ENCODE measurements around the gene MPPED1.

Gene MPPED1, protein sequence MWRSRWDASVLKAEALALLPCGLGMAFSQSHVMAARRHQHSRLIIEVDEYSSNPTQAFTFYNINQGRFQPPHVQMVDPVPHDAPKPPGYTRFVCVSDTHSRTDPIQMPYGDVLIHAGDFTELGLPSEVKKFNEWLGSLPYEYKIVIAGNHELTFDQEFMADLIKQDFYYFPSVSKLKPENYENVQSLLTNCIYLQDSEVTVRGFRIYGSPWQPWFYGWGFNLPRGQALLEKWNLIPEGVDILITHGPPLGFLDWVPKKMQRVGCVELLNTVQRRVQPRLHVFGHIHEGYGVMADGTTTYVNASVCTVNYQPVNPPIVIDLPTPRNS

GRCh38 chr22:43411869-43412807 lies at the start of gene MPPED1:
TSS of gene MPPED1 (plus strand) at chr22:43412014. CDS start at chr22:43424986, 12,972 bp downstream.
- no peak for DNase-seq

DNA sequence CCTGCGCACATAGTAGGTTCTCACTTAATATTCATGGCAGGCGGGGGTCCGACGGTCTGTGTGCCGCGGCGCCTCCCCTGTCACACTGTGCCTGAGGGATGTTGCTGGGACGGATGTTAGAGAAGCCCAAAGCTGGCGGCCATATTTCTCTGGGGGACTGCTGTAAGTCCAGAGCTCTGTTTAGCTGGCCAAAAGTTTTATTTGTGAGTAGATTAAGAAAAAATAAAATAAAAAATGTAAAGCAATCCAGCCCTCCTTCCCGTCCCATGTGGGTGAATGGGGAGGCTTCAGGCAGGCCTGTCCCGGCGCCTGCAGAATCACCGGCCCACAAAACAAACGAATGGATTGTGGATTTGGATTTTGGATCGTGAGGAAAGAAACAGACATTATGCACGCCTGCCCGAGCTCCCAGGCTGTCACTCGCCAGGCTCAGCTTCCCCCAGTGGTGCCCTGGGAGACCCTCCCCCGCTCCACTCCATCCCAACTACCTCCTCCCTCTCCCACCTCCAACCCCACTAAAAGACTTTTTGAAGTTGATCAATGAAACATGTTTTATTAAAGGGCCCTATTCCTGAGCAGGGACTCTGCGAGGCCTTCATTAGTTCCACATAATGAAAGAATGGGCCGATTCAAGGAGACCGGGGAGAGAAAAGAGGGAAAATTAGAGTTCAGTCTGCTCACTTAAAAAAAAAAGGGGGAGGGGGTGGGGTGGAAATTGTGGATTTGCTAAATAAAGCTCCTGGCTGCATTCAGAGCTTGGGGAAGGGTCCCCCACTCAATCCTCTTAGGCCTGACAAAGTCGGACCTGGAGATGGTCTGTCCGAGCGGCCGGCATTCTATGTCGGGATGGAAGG lies 48.3 kb upstream of the MPPED1 start:
- DNase-seq = no peak

DNA sequence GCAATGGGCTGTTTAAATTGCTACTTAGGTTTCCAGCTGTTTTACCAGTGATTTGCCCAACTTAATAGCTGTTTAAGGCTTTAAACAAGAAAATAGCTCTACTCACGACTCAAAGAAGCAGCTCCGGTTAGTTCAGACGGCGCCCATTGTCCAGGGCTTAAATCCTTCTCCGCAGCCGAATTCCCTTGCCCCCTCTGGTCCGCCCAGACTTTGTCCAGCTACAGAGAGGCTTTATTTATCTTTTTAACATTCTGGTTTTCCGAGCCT lies 47.7 kb upstream of the MPPED1 start:
- no peak for DNase-seq

DNA sequence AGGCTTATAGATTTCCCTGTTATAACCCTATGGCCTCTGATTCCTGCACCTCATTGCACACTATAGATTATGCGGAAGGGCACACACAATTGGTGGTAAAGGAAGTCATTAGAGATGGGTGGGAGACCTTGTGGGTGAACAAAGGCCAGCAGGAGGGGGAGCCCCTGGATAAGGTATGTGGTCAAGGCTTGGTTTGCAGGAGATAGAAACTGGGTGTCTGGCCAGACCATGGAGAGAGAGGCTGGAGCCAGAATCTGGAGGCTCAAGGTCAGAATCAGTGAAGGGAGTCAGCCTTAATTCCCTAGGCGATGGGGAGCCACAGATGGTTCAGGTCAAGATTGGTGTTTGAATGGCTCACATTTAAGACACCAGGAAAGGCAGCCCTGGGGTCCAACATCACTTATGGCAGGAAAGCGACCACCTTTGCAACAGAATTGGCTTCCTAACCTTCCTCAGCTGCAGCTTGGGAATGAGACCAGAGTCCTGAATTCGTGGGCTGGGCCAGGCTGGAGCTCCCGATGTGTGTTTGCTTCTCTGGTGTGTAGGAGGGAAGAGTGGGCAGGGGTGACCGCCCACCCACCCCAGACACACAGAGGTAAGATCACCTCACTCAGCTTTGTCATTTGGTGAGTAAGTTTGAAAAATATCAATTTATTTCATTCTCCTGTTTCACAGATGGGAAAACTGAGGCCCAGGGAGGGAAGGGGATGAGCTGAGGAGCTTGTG lies 45.9 kb upstream of the MPPED1 start:
- no peak for DNase-seq

DNA sequence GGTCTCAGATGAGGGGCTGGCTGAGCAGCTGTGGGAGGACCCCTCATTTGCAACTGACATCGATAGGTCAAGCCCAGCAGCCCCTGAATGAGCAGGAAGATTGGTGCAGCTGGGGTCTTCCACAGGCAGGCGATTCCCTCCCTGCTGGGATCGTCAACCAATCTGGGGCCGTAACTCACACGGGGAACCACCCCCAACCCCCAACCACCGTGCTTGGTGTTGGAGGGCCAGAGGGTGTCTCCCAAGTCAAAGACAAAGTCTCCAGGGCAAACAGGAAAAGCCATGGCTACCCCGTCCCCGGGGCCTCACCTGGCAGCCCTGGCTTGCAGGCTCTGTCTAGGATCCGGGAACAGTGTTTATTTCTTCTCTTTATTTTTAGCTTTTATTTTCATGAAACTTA lies 41.8 kb upstream of the MPPED1 start:
- DNase-seq = no peak

DNA sequence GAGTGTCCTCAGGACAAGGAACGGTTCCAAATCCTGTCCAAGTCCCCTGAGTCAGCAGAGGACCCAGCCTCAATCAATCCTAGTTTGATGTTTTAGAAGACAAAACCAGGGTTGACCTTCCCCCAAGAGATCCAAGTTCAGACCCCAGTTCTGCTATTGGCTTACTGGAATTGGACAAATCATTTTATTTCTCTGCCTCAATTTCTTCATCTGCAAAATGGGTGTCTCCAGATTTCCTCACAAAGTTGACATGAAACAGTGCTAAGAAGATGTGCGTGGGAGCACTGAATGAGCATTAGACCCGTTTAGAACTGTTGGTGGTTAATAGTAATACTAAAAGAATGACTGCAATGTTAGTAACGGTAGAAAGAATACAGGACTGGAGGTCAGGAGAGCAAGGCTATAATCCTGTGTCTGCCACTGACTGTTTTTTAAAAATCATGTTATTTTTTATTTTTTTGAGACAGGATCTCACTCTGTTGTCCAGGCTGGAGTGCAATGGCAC lies 35.8 kb upstream of the MPPED1 start:
- DNase-seq = no peak

DNA sequence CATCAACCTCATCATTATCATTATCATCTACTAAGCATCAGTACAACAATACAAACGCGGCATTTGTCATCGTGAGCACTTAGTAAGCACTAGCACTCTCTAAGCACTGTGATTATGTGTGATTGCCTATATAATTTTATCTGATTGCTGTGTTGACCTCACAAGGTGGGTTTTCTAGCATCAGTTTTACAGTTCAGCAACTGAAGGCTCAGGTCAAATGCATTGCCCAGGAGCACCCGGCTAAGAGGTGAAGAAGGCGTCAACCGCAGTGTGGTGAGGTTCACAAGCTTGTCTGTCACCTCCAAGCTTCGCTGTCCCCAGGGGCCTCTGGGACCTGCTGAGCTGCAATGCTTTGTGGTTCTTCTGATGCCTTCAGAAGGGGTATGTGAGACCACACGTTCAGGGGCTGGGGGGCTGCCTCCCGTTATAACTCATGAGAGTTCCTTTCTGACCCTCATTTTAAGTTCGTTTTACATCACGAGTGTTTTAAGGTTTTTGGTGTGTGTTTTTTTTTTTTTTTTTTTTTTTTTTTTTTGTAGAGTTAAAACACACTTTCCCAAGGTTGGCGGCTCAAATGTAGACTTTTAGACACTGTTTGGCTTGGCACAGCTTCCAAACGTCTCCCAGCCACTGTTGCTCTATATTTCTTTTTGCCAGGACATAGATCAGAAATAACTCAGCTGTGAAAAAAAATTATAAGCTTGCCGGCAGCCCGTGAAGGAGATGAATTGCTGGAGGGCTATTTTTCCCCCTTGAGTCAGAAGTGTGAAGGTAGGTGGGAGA lies 34.9 kb upstream of the MPPED1 start:
- no peak for DNase-seq

GRCh38 chr22:43377548-43377895 lies 34.3 kb upstream of the MPPED1 start:
- no peak for DNase-seq

GRCh38 chr22:43377896-43378704 lies 33.7 kb upstream of the MPPED1 start:
- no peak for DNase-seq

GRCh38 chr22:43381693-43382092 lies 30.1 kb upstream of the MPPED1 start:
- DNase-seq = no peak

- no peak for DNase-seq
These were observed 27.0 kb upstream of the MPPED1 start for GRCh38 chr22:43384863-43385262.

DNA sequence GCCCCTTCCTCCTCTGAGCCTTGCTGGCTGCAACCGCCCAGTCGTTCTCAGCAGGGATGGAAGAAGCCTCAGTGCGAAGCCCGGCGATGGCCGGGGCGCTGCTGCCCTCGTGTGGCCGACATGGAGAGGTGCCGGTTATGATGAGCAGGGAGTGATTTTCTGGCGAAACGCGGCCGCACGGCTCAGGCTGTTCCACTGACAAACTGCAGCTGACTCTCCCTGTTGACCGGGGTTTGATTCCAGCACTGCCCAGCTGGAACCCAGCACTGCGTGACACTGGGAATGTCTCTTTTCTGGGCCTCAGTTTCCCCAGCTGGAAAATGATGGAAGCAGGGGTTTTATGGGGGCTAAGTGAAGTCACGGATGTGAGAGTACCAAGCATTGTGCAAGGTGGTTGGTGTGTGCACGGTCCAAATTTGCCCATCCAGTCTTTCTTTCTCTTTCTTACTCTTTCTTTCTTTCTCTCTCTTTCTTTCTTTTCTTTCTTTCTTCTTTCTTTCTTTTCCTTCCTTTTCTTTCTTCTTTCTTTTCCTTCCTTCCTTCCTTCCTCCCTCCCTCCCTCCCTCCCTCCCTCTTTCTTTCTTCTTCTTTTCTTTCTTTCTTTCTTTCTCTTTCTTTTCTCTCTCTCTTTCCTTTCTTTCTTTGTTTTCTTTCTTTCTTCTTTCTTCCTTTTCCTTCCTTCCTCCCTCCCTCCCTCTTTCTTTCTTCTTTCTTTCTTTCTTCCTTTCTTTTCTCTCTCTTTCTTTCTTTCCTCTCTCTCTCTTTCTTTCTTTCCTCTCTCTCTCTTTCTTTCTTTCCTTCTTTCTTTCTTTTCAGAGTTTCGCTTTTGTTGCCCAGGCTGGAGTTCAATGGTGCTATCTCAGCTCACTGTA lies 25.8 kb upstream of the MPPED1 start:
- DNase-seq = peak; percentile 85

- DNase-seq = no peak
These were observed 24.0 kb upstream of the MPPED1 start for GRCh38 chr22:43387815-43388214.

DNA sequence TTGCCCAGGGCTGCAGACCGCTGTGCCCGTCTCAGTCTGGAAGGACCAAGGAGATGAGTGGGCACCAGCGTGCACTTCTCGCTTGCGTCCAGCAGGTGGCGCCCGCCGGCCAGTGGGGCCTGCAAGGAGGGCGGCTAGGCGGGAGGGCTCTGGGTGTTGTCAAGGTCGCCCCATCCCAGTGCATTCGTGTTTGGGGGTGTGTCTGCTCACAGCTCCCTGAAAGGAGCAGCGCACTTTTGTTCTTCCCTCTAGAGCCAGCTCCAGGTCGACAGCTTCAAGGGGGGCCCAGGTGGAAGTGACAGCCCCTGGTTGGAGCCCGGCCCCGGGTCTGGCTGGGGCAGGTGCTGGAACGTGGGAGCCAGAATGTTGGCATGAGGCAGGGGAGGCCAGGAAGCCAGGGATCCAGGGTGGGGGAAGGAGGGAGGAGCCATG lies 23.4 kb upstream of the MPPED1 start:
- DNase-seq = peak; percentile 25

DNA sequence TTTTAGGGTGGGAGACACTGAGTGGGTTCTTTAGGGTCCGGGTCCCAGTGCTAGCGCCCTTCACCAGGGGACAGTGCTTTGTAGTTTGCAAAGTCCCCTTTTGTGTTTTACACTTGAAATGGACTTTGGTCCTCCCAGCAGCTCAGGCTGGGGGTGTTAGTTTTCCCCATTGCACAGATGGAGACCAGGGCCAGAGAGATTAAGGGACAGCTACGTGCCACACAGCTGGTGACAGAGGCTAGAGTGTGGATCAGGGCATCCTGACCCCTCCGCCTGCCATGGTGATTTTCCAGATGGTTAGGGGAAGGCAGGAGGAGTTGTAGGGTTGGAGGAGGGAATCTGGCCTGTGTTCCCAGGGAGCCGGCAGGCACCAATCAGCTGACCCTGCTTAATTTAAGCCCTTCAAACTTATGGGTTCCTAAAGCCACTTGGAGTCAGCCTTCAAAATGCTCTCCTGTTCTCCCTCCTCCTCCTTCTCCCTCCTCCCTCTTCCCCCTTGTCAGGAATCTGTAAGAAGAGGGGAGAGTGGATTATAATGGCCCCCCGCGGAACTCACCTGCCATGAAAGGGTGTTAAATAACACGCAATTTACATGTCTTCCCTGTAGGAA lies 22.5 kb upstream of the MPPED1 start:
- no peak for DNase-seq

DNA sequence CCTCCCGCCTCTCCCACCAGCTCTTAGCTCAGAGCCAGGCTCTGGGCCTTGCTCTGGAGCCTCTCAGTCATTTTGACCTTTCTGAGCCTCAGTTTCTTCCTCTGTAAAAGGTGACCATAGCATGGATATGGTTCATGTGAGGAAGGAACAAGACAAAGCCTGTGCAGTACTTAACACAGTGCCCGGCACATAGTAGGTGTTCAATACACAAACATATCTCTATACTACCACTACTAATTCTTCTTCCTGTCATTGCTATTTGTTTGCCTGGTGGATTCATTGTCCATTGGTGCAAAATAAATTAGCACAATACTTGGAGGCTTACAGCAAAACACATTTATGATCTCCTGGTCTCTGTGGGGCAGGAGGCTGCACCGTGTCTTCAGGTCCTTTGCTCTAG lies 21.6 kb upstream of the MPPED1 start:
- DNase-seq = no peak

DNA sequence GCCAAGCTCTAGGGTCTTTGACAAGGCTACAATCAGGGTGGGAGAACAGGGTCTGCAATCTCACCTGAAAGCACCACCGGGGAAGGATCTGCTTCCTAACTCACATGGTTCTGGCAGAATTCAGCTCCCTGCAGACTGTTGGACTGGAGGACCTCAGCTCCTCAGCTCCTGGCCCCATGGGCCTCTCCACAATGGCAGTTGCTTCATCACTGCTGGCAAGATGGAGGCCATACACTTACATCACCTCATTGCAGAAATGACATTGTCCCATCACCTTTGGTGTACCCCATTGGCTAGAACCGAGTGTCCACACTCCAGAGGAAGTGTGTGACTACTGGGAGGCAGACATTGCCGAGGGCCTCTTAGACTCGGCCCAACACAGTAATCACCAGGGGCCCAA lies 20.9 kb upstream of the MPPED1 start:
- no peak for DNase-seq

DNA sequence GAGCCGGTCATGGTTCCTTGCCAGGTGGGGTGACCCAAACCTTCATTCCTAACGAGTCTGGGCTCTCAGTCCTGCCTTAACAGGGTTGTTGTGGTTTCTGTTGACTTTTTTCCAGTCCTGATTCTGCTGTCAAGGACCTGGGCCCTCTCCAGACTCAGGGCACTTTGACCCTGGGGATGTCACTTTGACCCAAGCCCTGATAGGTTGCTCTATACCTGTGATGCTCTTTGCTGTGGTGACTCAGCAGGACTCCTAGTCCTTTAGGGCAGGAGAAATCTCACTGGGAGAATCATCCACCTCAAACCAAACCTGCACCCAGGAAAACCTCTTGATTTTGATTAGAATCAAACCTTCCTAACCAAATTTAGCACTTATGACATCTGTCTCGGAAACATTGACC lies 20.5 kb upstream of the MPPED1 start:
- no peak for DNase-seq

- no peak for DNase-seq
These were observed 19.3 kb upstream of the MPPED1 start for GRCh38 chr22:43392385-43392989.
